Endothelial cell (in vitro differentiated cells): Measurements from ENCODE around the gene MARCHF6. TPM values are rescaled to one million over a fixed set of nuclear protein-coding genes. Genes with fewer than 3 reads are reported as not detected.

Experiments
- DNase-seq: peaks from one replicate; pipeline ENCODE4 v3.0.0; 2021; ENCODE audit warnings: low spot score
- H3K27ac Mint-ChIP-seq: one replicate; pipeline ENCODE4 v1.8.0; 2021; ENCODE audit warnings: mixed read lengths, inconsistent platforms; ENCODE audit not compliant: unreplicated experiment
- H3K27me3 Mint-ChIP-seq: one replicate; pipeline ENCODE4 v1.8.0; 2021; ENCODE audit warnings: mild to moderate bottlenecking, moderate library complexity, mixed read lengths, inconsistent platforms; ENCODE audit not compliant: unreplicated experiment
- H3K36me3 Mint-ChIP-seq: one replicate; pipeline ENCODE4 v1.8.0; 2021; ENCODE audit warnings: mild to moderate bottlenecking, low read depth, mixed read lengths, inconsistent platforms; ENCODE audit not compliant: unreplicated experiment
- H3K4me1 Mint-ChIP-seq: one replicate; pipeline ENCODE4 v1.8.0; 2021; ENCODE audit warnings: mild to moderate bottlenecking, mixed read lengths, inconsistent platforms; ENCODE audit not compliant: unreplicated experiment
- H3K4me3 Mint-ChIP-seq: one replicate; pipeline ENCODE4 v1.8.0; 2021; ENCODE audit warnings: mild to moderate bottlenecking, mixed read lengths, inconsistent platforms; ENCODE audit not compliant: unreplicated experiment
- H3K9me3 Mint-ChIP-seq: one replicate; pipeline ENCODE4 v1.8.0; 2021; ENCODE audit warnings: mixed read lengths, inconsistent platforms; ENCODE audit not compliant: unreplicated experiment
- total RNA-seq: library from RNA; stranded (reverse); fragmentation: NEBNext Ultra II Directional; extraction: Animal tissue kit (Norgen Biotek cat#: 25700); gene quantifications from one replicate; pipeline ENCODE4 v1.2.1, GENCODE V29; 2021; ENCODE audit not compliant: unreplicated experiment
- TF ChIP-seq, protein P1 (sequence below): fragments of 200-600 bp; sonication (generic); IDR thresholded peaks from one replicate; pipeline ENCODE4 v1.5.0; 2021; ENCODE audit warnings: antibody characterized with exemption; ENCODE audit not compliant: unreplicated experiment

MARCHF6 gene
- total RNA-seq, 1 donor from 2014 or later, result 162 TPM

DNA sequence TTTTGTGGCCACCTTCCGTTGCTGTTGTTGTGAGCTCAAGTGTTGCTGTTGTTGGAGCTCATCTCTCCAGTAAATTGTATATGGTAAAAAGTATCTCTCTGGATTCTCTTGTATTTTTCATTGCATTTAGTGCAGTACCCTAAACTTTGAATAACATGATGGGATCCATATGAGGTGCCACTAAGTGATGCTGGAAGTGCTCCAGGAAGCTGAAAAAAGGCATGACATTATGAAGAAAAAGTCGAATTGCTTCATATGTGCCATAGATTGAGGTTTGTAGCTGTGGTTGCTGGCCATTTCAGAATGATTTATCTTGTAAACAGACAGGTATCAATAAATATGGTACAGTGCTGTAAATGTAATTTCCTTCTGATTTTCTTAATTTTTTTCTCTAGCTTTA, 5.5 kb downstream of the MARCHF6 start:
- TF ChIP-seq, protein P1, sequence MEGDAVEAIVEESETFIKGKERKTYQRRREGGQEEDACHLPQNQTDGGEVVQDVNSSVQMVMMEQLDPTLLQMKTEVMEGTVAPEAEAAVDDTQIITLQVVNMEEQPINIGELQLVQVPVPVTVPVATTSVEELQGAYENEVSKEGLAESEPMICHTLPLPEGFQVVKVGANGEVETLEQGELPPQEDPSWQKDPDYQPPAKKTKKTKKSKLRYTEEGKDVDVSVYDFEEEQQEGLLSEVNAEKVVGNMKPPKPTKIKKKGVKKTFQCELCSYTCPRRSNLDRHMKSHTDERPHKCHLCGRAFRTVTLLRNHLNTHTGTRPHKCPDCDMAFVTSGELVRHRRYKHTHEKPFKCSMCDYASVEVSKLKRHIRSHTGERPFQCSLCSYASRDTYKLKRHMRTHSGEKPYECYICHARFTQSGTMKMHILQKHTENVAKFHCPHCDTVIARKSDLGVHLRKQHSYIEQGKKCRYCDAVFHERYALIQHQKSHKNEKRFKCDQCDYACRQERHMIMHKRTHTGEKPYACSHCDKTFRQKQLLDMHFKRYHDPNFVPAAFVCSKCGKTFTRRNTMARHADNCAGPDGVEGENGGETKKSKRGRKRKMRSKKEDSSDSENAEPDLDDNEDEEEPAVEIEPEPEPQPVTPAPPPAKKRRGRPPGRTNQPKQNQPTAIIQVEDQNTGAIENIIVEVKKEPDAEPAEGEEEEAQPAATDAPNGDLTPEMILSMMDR, result no peak
- H3K4me3 Mint-ChIP-seq, result no peak overlapping the region
- H3K36me3 Mint-ChIP-seq, result no peaks in the 10 kb centered on the region

DNA sequence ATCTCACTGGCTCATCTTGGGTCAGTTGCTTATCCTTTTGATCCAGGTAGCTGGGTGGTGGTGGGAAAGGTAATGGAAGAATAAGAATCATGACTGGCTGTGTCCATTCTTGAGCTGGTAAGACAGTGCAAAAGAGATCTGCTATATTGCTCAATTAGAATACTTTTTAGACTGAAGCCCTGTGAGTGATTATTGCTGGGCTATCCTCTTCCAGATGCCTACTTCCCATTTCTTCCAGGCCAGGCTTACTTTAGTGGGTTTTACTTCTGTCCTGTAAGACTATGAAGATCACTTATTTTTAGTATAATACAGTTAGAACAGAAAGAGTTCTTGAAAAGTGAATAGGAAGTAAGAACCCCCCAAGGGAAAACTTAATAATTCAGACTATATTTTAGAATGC, 7.2 kb downstream of the MARCHF6 start:
- Mint-ChIP-seq H3K27me3 (peaks cover 2% of the 10 kb centered on the region), H3K27ac (no peak overlapping the region), H3K36me3 (no peaks in the 10 kb centered on the region), H3K4me1 (peaks cover 9% of the 10 kb centered on the region), H3K4me3 (no peak overlapping the region), H3K9me3 (no peaks in the 10 kb centered on the region)
- DNase-seq, result no peak
- TF ChIP-seq, protein P1, result no peak

More for the DNA sequence above, 5.5 kb downstream of the MARCHF6 start:
- peaks cover 6% of the 10 kb centered on the region for H3K27me3 Mint-ChIP-seq
- H3K27ac Mint-ChIP-seq, result no peak overlapping the region
- no peak for DNase-seq
- no peaks in the 10 kb centered on the region for H3K9me3 Mint-ChIP-seq
- H3K4me1 Mint-ChIP-seq, result peaks cover 15% of the 10 kb centered on the region

DNA sequence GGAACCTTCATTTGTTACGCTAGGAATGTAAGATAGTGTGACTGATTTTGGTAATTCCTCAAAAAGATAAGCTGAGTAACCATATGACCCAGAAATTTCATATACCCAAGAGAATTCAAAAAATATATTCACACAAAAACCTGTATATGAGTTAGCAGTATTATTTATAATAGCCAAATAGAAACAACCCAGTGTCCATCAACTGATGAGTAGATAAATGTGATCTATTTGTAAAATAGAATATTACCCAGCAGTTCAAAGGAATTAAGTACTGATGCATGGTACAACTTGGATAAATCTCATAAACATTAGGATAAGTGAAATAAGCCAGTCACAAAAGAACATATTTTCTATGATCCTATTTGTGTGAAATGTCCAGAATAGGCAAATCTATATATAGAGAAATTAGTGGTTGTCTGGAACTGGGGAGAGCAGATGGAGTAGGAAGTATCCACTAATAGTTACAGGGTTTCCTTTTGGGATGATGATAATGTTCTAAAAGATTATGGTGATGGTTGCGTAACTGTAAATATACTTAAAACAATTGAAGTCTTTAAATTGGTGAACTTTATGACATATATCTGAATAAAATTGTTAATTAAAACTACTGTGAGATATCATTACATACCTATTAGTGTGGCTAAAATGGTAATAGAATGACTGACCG, 10.2 kb downstream of the MARCHF6 start:
- TF ChIP-seq, protein P1, result no peak
- no peak for DNase-seq
- H3K9me3 Mint-ChIP-seq, result no peaks in the 10 kb centered on the region
- no peak overlapping the region for H3K4me3 Mint-ChIP-seq
- H3K27ac Mint-ChIP-seq, result no peak overlapping the region
- H3K36me3 Mint-ChIP-seq, result no peaks in the 10 kb centered on the region
- H3K4me1 Mint-ChIP-seq, result no peaks in the 10 kb centered on the region
- no peaks in the 10 kb centered on the region for H3K27me3 Mint-ChIP-seq

DNA sequence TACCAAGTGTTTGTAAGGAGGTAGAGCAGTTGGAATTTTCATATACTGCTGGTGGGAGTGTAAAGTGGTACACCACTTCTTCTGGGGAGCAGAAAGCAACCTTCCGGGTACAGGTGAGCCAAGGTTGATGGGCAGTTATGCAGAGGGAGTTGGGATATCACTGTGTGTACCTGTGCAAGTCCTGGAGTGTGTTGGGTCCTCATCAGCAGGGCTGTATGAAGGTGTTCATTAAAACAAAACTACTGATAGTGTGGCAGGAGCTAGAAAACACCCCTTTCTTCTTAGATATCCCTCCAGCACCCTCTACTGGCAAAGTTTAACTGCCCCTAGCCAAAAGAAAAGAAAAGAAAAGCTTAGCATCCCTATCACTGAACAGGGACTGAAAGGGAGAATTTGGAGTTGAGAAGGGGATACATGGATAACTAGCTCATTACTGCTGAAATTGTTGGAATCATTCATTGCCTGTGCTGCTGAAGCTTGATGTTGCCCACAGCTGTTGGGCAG, 10.7 kb downstream of the MARCHF6 start:
- H3K36me3 Mint-ChIP-seq, result no peaks in the 10 kb centered on the region
- no peaks in the 10 kb centered on the region for H3K27me3 Mint-ChIP-seq
- no peak overlapping the region for H3K4me3 Mint-ChIP-seq
- H3K4me1 Mint-ChIP-seq, result peaks cover 2% of the 10 kb centered on the region
- no peak overlapping the region for H3K27ac Mint-ChIP-seq
- TF ChIP-seq, protein P1, result no peak
- no peaks in the 10 kb centered on the region for H3K9me3 Mint-ChIP-seq
- no peak for DNase-seq

DNA sequence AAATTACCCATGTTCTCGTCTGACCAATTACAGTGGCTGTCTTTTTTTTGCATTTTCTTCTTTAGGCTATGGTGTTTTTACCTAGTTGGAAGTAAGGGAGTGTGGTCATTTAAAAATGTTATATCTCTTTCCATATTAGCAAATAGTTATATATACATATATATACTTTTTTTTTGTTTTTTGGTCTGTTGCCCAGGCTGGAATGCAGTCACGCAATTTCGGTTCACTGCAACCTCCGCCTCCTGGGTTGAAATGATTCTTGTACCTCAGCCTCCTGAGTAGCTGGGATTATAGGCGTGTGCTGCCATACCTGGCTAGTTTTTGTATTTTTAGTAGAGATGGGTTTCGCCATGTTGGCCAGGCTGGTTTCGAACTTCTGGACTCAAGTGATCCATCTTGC, 12.3 kb downstream of the MARCHF6 start:
- Mint-ChIP-seq H3K4me1 (peaks cover 2% of the 10 kb centered on the region), H3K4me3 (no peak overlapping the region), H3K9me3 (no peaks in the 10 kb centered on the region), H3K36me3 (no peaks in the 10 kb centered on the region), H3K27me3 (no peaks in the 10 kb centered on the region), H3K27ac (no peak overlapping the region)
- TF ChIP-seq, protein P1, result no peak
- DNase-seq, result no peak
